NCI-H2196 (cell line): ENCODE measurements around the gene DEFB113.
"Not testable (repeated sequence)": the region's sequence is repeated elsewhere in the genome, so short reads cannot be mapped to it uniquely, and the experiment has no call there.

ENCODE experiments used
- DNase-seq: peaks from one replicate; lab custom pipeline; 2025; ENCODE audit not compliant: unreplicated experiment; lab: John Stamatoyannopoulos, UW

The DEFB113 gene

GRCh38 chr6:49969605-49970004 is at the start of gene DEFB113:
Gene DEFB113, minus strand, starts transcription at chr6:49969625. Its CDS starts 0 bp downstream, at chr6:49969625.
- no peak for DNase-seq

- no peak for DNase-seq
These were observed 38.4 kb upstream of the DEFB113 start for GRCh38 chr6:50007819-50008218.

GRCh38 chr6:50003139-50003538 is 33.7 kb upstream of the DEFB113 start:
- DNase-seq, result no peak

GRCh38 chr6:49995278-49995677 is 25.9 kb upstream of the DEFB113 start:
- DNase-seq, result no peak

GRCh38 chr6:49988900-49989299 is 19.5 kb upstream of the DEFB113 start:
- no peak for DNase-seq

- DNase-seq, result no peak
These were observed 18.3 kb upstream of the DEFB113 start for GRCh38 chr6:49987749-49988148.

GRCh38 chr6:49986551-49986950 is 17.1 kb upstream of the DEFB113 start:
- no peak for DNase-seq

- DNase-seq, result no peak
These were observed 12.6 kb upstream of the DEFB113 start for GRCh38 chr6:49982046-49982445.

- no peak for DNase-seq
These were observed 11.5 kb upstream of the DEFB113 start for GRCh38 chr6:49980898-49981297.

GRCh38 chr6:49979584-49979983 is 10.2 kb upstream of the DEFB113 start:
- DNase-seq, result no peak

- DNase-seq, result no peak
These were observed 9.2 kb upstream of the DEFB113 start for GRCh38 chr6:49978332-49979226.

GRCh38 chr6:49966823-49967222 is 2.6 kb downstream of the DEFB113 start:
- no peak for DNase-seq

- no peak for DNase-seq
These were observed 3.1 kb downstream of the DEFB113 start for GRCh38 chr6:49966334-49966733.

- no peak for DNase-seq
These were observed 5.4 kb downstream of the DEFB113 start, which contains the start of gene DEFB114 for GRCh38 chr6:49964064-49964463. Gene DEFB114, minus strand, starts transcription at chr6:49964164. Its CDS starts 59 bp downstream, at chr6:49964105.

- no peak for DNase-seq
These were observed 11.2 kb downstream of the DEFB113 start for GRCh38 chr6:49958180-49958579.

GRCh38 chr6:49955847-49956246 is 13.6 kb downstream of the DEFB113 start:
- no peak for DNase-seq

GRCh38 chr6:49951926-49952325 is 17.5 kb downstream of the DEFB113 start:
- no peak for DNase-seq

- DNase-seq, result no peak
These were observed 19.0 kb downstream of the DEFB113 start for GRCh38 chr6:49950415-49950751.

GRCh38 chr6:49949062-49949461 is 20.4 kb downstream of the DEFB113 start:
- DNase-seq, result no peak

GRCh38 chr6:49946835-49947234 is 22.6 kb downstream of the DEFB113 start:
- DNase-seq, result no peak

GRCh38 chr6:49944068-49944467 is 25.4 kb downstream of the DEFB113 start:
- not testable (repeated sequence) for DNase-seq

GRCh38 chr6:49939993-49940498 is 29.4 kb downstream of the DEFB113 start:
- no peak for DNase-seq

GRCh38 chr6:49937811-49938210 is 31.6 kb downstream of the DEFB113 start:
- DNase-seq, result no peak
